Neuronal stem cell (in vitro differentiated cells): ENCODE data around the gene NUMBL.

Source experiments
- DNase-seq: peaks from one replicate; pipeline ENCODE4 v3.0.0-alpha.2; 2013; ENCODE audit warnings: low spot score
- H2AFZ ChIP-seq: one replicate; pipeline ENCODE4 v1.6.1; 2013; ENCODE audit warnings: mild to moderate bottlenecking, low read length, inconsistent platforms
- H2AK5ac ChIP-seq: 2 replicates; pipeline ENCODE4 v1.6.1; 2013; ENCODE audit warnings: low read depth, mild to moderate bottlenecking, inconsistent platforms, low read length, moderate library complexity, mixed read lengths
- H2BK120ac ChIP-seq: 2 replicates; pipeline ENCODE4 v1.6.1; 2013; ENCODE audit warnings: low read depth, mild to moderate bottlenecking, inconsistent platforms, low read length, moderate library complexity, mixed read lengths
- H2BK12ac ChIP-seq: one replicate; pipeline ENCODE4 v1.6.1; 2013; ENCODE audit warnings: low read length, inconsistent platforms
- H2BK15ac ChIP-seq: 2 replicates; pipeline ENCODE4 v1.6.1; 2013; ENCODE audit warnings: mild to moderate bottlenecking, low read length, inconsistent platforms, mixed read lengths
- H2BK5ac ChIP-seq: one replicate; pipeline ENCODE4 v1.6.1; 2013; ENCODE audit warnings: inconsistent platforms, mild to moderate bottlenecking, low read length, moderate library complexity
- H3K14ac ChIP-seq: one replicate; pipeline ENCODE4 v1.6.1; 2013; ENCODE audit warnings: low read length, inconsistent platforms
- H3K18ac ChIP-seq: 2 replicates; pipeline ENCODE4 v1.6.1; 2013; ENCODE audit warnings: low read length, inconsistent platforms
- H3K23ac ChIP-seq: 2 replicates; pipeline ENCODE4 v1.6.1; 2013; ENCODE audit warnings: low read depth, mild to moderate bottlenecking, mixed read lengths, low read length, inconsistent platforms; ENCODE audit not compliant: poor library complexity
- H3K27ac ChIP-seq: replicated peaks from 3 replicates; pipeline ENCODE4 v1.5.1; 2013; ENCODE audit warnings: low read length, inconsistent platforms
- H3K27me3 ChIP-seq, 3 experiments: 2 replicates each; pipeline ENCODE4 v1.6.1; 2013; ENCODE audit warnings: low read length in 3 of 3, mild to moderate bottlenecking in 2 of 3, inconsistent platforms in 1 of 3, low read depth in 1 of 3, mixed read lengths in 1 of 3, moderate library complexity in 1 of 3; ENCODE audit not compliant: control insufficient read depth in 3 of 3, insufficient read depth in 3 of 3
- H3K36me3 ChIP-seq, 2 donors: replicated peaks in 1 of 2; 2 replicates each; pipeline ENCODE4 v1.6.1; 2013; ENCODE audit warnings: low read length in 2 of 2; ENCODE audit not compliant: control insufficient read depth in 2 of 2, insufficient read depth in 2 of 2
- H3K4ac ChIP-seq: 2 replicates; pipeline ENCODE4 v1.6.1; 2013; ENCODE audit warnings: inconsistent platforms, mild to moderate bottlenecking, low read length, moderate library complexity
- H3K4me1 ChIP-seq, 2 donors: 1 replicate in 1 of 2; 2 replicates in 1 of 2; pipeline ENCODE4 v1.6.1; 2013; ENCODE audit warnings: low read length in 2 of 2, low read depth in 1 of 2; ENCODE audit not compliant: control insufficient read depth in 2 of 2, insufficient read depth in 1 of 2
- H3K4me2 ChIP-seq: one replicate; pipeline ENCODE4 v1.6.1; 2013; ENCODE audit warnings: mild to moderate bottlenecking, low read length, inconsistent platforms; ENCODE audit not compliant: insufficient read depth, poor library complexity, severe bottlenecking
- H3K4me3 ChIP-seq, 2 donors: 2 replicates each; pipeline ENCODE4 v1.5.1; 2013; ENCODE audit warnings: low read length in 2 of 2, mild to moderate bottlenecking in 2 of 2, inconsistent platforms in 1 of 2, moderate library complexity in 1 of 2
- H3K79me1 ChIP-seq: one replicate; pipeline ENCODE4 v1.6.1; 2013; ENCODE audit warnings: low read depth, mild to moderate bottlenecking, inconsistent platforms, low read length, moderate library complexity
- H3K9ac ChIP-seq: one replicate; pipeline ENCODE4 v1.6.1; 2013; ENCODE audit warnings: mild to moderate bottlenecking, low read depth, low read length, inconsistent platforms; ENCODE audit not compliant: poor library complexity
- H3K9me3 ChIP-seq, 2 donors: replicated peaks in 1 of 2; 2 replicates each; pipeline versions ENCODE3 to v1.6.1; 2013; ENCODE audit warnings: low read length in 2 of 2, mild to moderate bottlenecking in 2 of 2, inconsistent platforms in 1 of 2, low read depth in 1 of 2, mixed read lengths in 1 of 2, moderate library complexity in 1 of 2; ENCODE audit not compliant: control insufficient read depth in 2 of 2, insufficient read depth in 1 of 2
- H4K8ac ChIP-seq: one replicate; pipeline ENCODE4 v1.6.1; 2013; ENCODE audit warnings: low read depth, mild to moderate bottlenecking, inconsistent platforms, low read length, moderate library complexity
- H4K91ac ChIP-seq: one replicate; pipeline ENCODE4 v1.6.1; 2013; ENCODE audit warnings: low read length, low read depth, mild to moderate bottlenecking, inconsistent platforms; ENCODE audit not compliant: poor library complexity
- WGBS, 2 donors: extraction: QIAGEN DNeasy Blood & Tissue Kit; methylation state at CpG; one replicate each; pipeline ENCODE4 v1.1.7; 2013; ENCODE audit warnings: missing lambda C conversion rate in 2 of 2, mixed read lengths in 1 of 2; ENCODE audit not compliant: insufficient read length in 2 of 2, insufficient replicate concordance in 1 of 2; ENCODE audit errors: extremely low coverage in 2 of 2; 5-methylcytosine and 5-hydroxymethylcytosine counted together

Gene NUMBL

GRCh38 chr19:40689339-40690049 is 957 bp downstream of the NUMBL start:
- no peak overlapping the region for H2BK15ac ChIP-seq
- H3K4me2 ChIP-seq, result peak overlapping the region; percentile 86
- no peak overlapping the region for H4K91ac ChIP-seq
- H4K8ac ChIP-seq, result no peak overlapping the region
- no peak overlapping the region for H3K4ac ChIP-seq
- no peak overlapping the region for H2BK12ac ChIP-seq
- H3K23ac ChIP-seq, result peak overlapping the region; percentile 87
- peaks cover 20 to 22% of the 10 kb centered on the region in 2 donors for H3K4me1 ChIP-seq
- peak overlapping the region; percentile 88 for H2AFZ ChIP-seq
- no peaks in the 10 kb centered on the region for H3K9me3 ChIP-seq
- H3K14ac ChIP-seq, result peak overlapping the region; percentile 72
- H3K18ac ChIP-seq, result peak overlapping the region; percentile 90
- peak overlapping the region; percentile 35 for H2BK5ac ChIP-seq
- peaks cover 10% of the 10 kb centered on the region for H3K79me1 ChIP-seq
- peaks cover 30 to 44% of the 10 kb centered on the region in 2 donors for H3K36me3 ChIP-seq
- H3K27me3 ChIP-seq, result no peaks in the 10 kb centered on the region
- H2AK5ac ChIP-seq, result peak overlapping the region; percentile 93
- no peak for DNase-seq
- whole genome bisulfite sequencing, 2 donors, result no CpG with 5 or more reads among the region's 18 CpGs
- peak overlapping the region; percentile 91 for H3K9ac ChIP-seq
- no peak overlapping the region for H3K27ac ChIP-seq
- H3K4me3 ChIP-seq, result peak overlapping the region; percentile 61 to 88
- no peak overlapping the region for H2BK120ac ChIP-seq

- Histone ChIP-seq H2BK120ac (no peak overlapping the region), H3K4me3 (peak overlapping the region; percentile 61 to 88), H3K79me1 (peaks cover 10% of the 10 kb centered on the region), H3K4ac (no peak overlapping the region), H3K4me2 (peak overlapping the region; percentile 86), H4K91ac (no peak overlapping the region), H2BK5ac (no peak overlapping the region), H3K14ac (peak overlapping the region; percentile 72), H2AK5ac (no peak overlapping the region), H3K9ac (peak overlapping the region; percentile 91), H2BK12ac (no peak overlapping the region), H3K9me3 (no peaks in the 10 kb centered on the region), H3K36me3 (peaks cover 26 to 39% of the 10 kb centered on the region in 2 donors), H2AFZ (no peak overlapping the region), H3K27ac (no peak overlapping the region), H3K23ac (no peak overlapping the region), H3K27me3 (no peaks in the 10 kb centered on the region), H2BK15ac (no peak overlapping the region), H3K4me1 (peaks cover 20 to 22% of the 10 kb centered on the region in 2 donors), H3K18ac (peak overlapping the region; percentile 5), H4K8ac (no peak overlapping the region)
- WGBS, 2 donors, result no CpG with 5 or more reads among the region's 4 CpGs
- no peak for DNase-seq
Measured at GRCh38 chr19:40688987-40689338, 1.5 kb downstream of the NUMBL start.

GRCh38 chr19:40688309-40688708 is 2.1 kb downstream of the NUMBL start:
- no peak overlapping the region for H3K23ac ChIP-seq
- H2BK12ac ChIP-seq, result no peak overlapping the region
- WGBS, 2 donors, result no CpG with 5 or more reads among the region's 1 CpG
- H3K14ac ChIP-seq, result no peak overlapping the region
- H2BK15ac ChIP-seq, result no peak overlapping the region
- no peaks in the 10 kb centered on the region for H3K9me3 ChIP-seq
- no peak overlapping the region for H3K9ac ChIP-seq
- no peak overlapping the region for H4K91ac ChIP-seq
- no peak for DNase-seq
- no peak overlapping the region for H2AFZ ChIP-seq
- H4K8ac ChIP-seq, result no peak overlapping the region
- no peak overlapping the region for H2BK120ac ChIP-seq
- H3K4ac ChIP-seq, result no peak overlapping the region
- H3K79me1 ChIP-seq, result peaks cover 10% of the 10 kb centered on the region
- H2BK5ac ChIP-seq, result no peak overlapping the region
- H3K4me3 ChIP-seq, result no peak overlapping the region
- H3K27ac ChIP-seq, result no peak overlapping the region
- H2AK5ac ChIP-seq, result no peak overlapping the region
- H3K27me3 ChIP-seq, result no peaks in the 10 kb centered on the region
- peaks cover 25 to 36% of the 10 kb centered on the region in 2 donors for H3K36me3 ChIP-seq
- H3K4me2 ChIP-seq, result no peak overlapping the region
- peaks cover 20 to 22% of the 10 kb centered on the region in 2 donors for H3K4me1 ChIP-seq
- no peak overlapping the region for H3K18ac ChIP-seq

GRCh38 chr19:40687525-40688016 is 2.9 kb downstream of the NUMBL start:
- Histone ChIP-seq H2AK5ac (no peak overlapping the region), H3K36me3 (peaks cover 30 to 38% of the 10 kb centered on the region in 2 donors), H3K23ac (no peak overlapping the region), H3K4me1 (peaks cover 20 to 22% of the 10 kb centered on the region in 2 donors), H3K9ac (no peak overlapping the region), H3K9me3 (no peaks in the 10 kb centered on the region), H3K79me1 (peaks cover 10% of the 10 kb centered on the region), H3K18ac (no peak overlapping the region), H3K27me3 (no peaks in the 10 kb centered on the region), H3K27ac (no peak overlapping the region), H4K91ac (no peak overlapping the region), H3K4me3 (peak overlapping the region in 1 of 2 donors; percentile 16), H2BK12ac (no peak overlapping the region), H3K14ac (no peak overlapping the region), H2AFZ (no peak overlapping the region), H2BK120ac (no peak overlapping the region), H3K4ac (no peak overlapping the region), H3K4me2 (no peak overlapping the region), H4K8ac (no peak overlapping the region), H2BK5ac (no peak overlapping the region), H2BK15ac (no peak overlapping the region)
- WGBS, 2 donors, result no CpG with 5 or more reads among the region's 12 CpGs
- no peak for DNase-seq
